Breast epithelium (tissue), 3 donors: ENCODE results near the gene HACD2.

ENCODE experiments used
- CTCF ChIP-seq, 3 donors: fragments of 450-650 bp; IDR thresholded peaks; one replicate each; pipeline ENCODE4 v1.5.1; 2016 to 2017; ENCODE audit warnings: antibody characterized with exemption in 3 of 3, mild to moderate bottlenecking in 3 of 3, moderate library complexity in 3 of 3
- POLR2AphosphoS5 ChIP-seq, 3 donors: sonication (generic); formaldehyde crosslinking; IDR thresholded peaks; one replicate each; pipeline ENCODE4 v1.6.1; 2017; ENCODE audit warnings: antibody characterized with exemption in 3 of 3

GRCh38 chr3:123571264-123571972 lies 13.4 kb downstream of the HACD2 start:
- TF ChIP-seq CTCF (IDR thresholded peaks at IDR 0.05) (no peak), POLR2AphosphoS5 (IDR thresholded peaks at IDR 0.05) (no peak)
